K562 (cell line): Measurements from ENCODE around the gene RET. TPM values are rescaled to one million over a fixed set of nuclear protein-coding genes. Genes with fewer than 3 reads are reported as not detected.

Source experiments
- ATAC-seq: fragments of 200-7000 bp; cut with Tn5 transposase; 3 replicates; pipeline ENCODE4 v1.9.1; 2020; ENCODE audit warnings: moderate library complexity
- BruUV-seq: library from RNA; stranded (reverse); fragments of 400-500 nt; replicated peaks from 2 replicates; lab custom pipeline; 2021; lab: Mats Ljungman, UMichigan
- CTCF ChIA-PET: fragments of 300-600 bp; formaldehyde crosslinking; extraction: SDS; loops from one replicate; lab custom pipeline; 2021; ENCODE audit warnings: low intra/inter-chr PET ratio; lab: Yijun Ruan, JAX
- POLR2A ChIA-PET: fragments of 300-600, 350-650 bp; sonication (Branson Sonifier 250); formaldehyde crosslinking; extraction: SDS; loops from one replicate; lab custom pipeline; 2021; ENCODE audit warnings: antibody characterized with exemption, inconsistent platforms; lab: Yijun Ruan, JAX
- DNase-seq, 4 experiments: peaks; one replicate each; pipeline versions ENCODE4 v3.0.0 to v3.0.0-alpha.2; 2011 to 2018; ENCODE audit warnings: low spot score in 3 of 4, mixed read lengths in 3 of 4; ENCODE audit errors: extremely low read depth in 1 of 4
- FAIRE-seq: peaks from 2 replicates; lab custom pipeline; 2011; peaks lifted over from hg19 to GRCh38; lab: Jason Lieb, UNC
- H2AFZ ChIP-seq: 2 replicates; pipeline ENCODE4 v1.6.0; 2011; ENCODE audit warnings: low read depth, low read length, control low read depth, inconsistent platforms
- H3K27ac ChIP-seq: fragments of 200-600 bp; 3 replicates; pipeline ENCODE4 v1.8.0; 2011; ENCODE audit warnings: low read depth, mild to moderate bottlenecking, control low read depth, inconsistent platforms, low read length, moderate library complexity, mixed read lengths; ENCODE audit errors: extremely low read depth
- H3K27me3 ChIP-seq, 2 experiments: fragments of 300-600 bp in 1 of 2; 2 replicates in 1 of 2; 3 replicates in 1 of 2; pipeline versions ENCODE4 v1.6.0 to v1.8.0; 2011; ENCODE audit warnings: inconsistent platforms in 2 of 2, low read length in 2 of 2, mild to moderate bottlenecking in 1 of 2, mixed read lengths in 1 of 2, moderate library complexity in 1 of 2; ENCODE audit not compliant: control insufficient read depth in 2 of 2, insufficient read depth in 2 of 2
- H3K36me3 ChIP-seq: fragments of 300-600 bp; 3 replicates; pipeline ENCODE4 v1.8.0; 2011; ENCODE audit warnings: mild to moderate bottlenecking, low read length, inconsistent platforms; ENCODE audit not compliant: control insufficient read depth, insufficient read depth
- H3K4me1 ChIP-seq, 2 experiments: fragments of 200-600 bp in 1 of 2; replicated peaks in 1 of 2; 2 replicates in 1 of 2; 3 replicates in 1 of 2; pipeline versions ENCODE4 v1.5.1 to v1.8.0; 2011; ENCODE audit warnings: inconsistent platforms in 2 of 2, low read length in 2 of 2, mild to moderate bottlenecking in 1 of 2, mixed read lengths in 1 of 2, moderate library complexity in 1 of 2; ENCODE audit not compliant: control insufficient read depth in 2 of 2, insufficient read depth in 2 of 2
- H3K4me2 ChIP-seq: 2 replicates; pipeline ENCODE4 v1.6.1; 2011; ENCODE audit warnings: low read length, control low read depth, inconsistent platforms, mixed read lengths; ENCODE audit not compliant: insufficient read depth
- H3K4me3 ChIP-seq: fragments of 200-600 bp; sonication (generic), shearing (Covaris generic); 2 replicates; pipeline ENCODE4 v1.5.1; 2016; ENCODE audit warnings: control low read depth, inconsistent platforms
- H3K79me2 ChIP-seq: fragments of 200-600 bp; 3 replicates; pipeline ENCODE4 v1.8.0; 2011; ENCODE audit warnings: low read length, inconsistent platforms; ENCODE audit not compliant: control insufficient read depth, insufficient read depth
- H3K9ac ChIP-seq, 2 experiments: 2 replicates each; pipeline versions ENCODE4 v1.6.0 to v1.6.1; 2011; ENCODE audit warnings: low read depth in 2 of 2, low read length in 2 of 2, control low read depth in 1 of 2, inconsistent platforms in 1 of 2, mild to moderate bottlenecking in 1 of 2, mixed read lengths in 1 of 2; ENCODE audit not compliant: insufficient read depth in 1 of 2
- H3K9me1 ChIP-seq: one replicate; pipeline ENCODE4 v1.6.0; 2011; ENCODE audit warnings: inconsistent platforms, mild to moderate bottlenecking, low read length, moderate library complexity; ENCODE audit not compliant: control insufficient read depth, insufficient read depth
- H3K9me3 ChIP-seq: replicated peaks from 2 replicates; pipeline ENCODE4 v1.5.1; 2011; ENCODE audit warnings: low read depth, low read length, inconsistent platforms; ENCODE audit not compliant: control insufficient read depth, insufficient read depth
- H4K20me1 ChIP-seq: replicated peaks from 2 replicates; pipeline ENCODE4 v1.6.1; 2011; ENCODE audit warnings: low read length, inconsistent platforms, mixed read lengths; ENCODE audit not compliant: control insufficient read depth, insufficient read depth
- CREB5 ChIP-seq: fragments of 250-450 bp; sonication (Bioruptor Pico); IDR thresholded peaks from 2 replicates; pipeline ENCODE4 v1.5.0; 2020; ENCODE audit warnings: mild to moderate bottlenecking
- EGR1 ChIP-seq: fragments of 450-650 bp; conservative IDR thresholded peaks from 2 replicates; pipeline ENCODE4 v1.6.1; 2017; ENCODE audit warnings: mild to moderate bottlenecking
- MTA1 ChIP-seq: fragments of 450-650 bp; IDR thresholded peaks from 2 replicates; pipeline ENCODE4 v1.6.1; 2017; ENCODE audit warnings: borderline replicate concordance
- PRDM10 ChIP-seq: fragments of 450-650 bp; IDR thresholded peaks from 2 replicates; pipeline ENCODE4 v1.6.1; 2018; ENCODE audit not compliant: partially characterized antibody
- WGBS: fragments of 100-300 bp; shearing (Covaris generic); methylation state at CpG from one replicate; pipeline ENCODE4 v1.1.6; 2016; ENCODE audit warnings: low coverage, mixed read lengths; ENCODE audit not compliant: insufficient coverage; ENCODE audit errors: missing lambda C conversion rate; 5-methylcytosine and 5-hydroxymethylcytosine counted together
- in situ Hi-C: fragments of 300-500 bp; cut with MboI; formaldehyde crosslinking; loops from 4 replicates; pipeline ENCODE4 v1.15.0; 2018; ENCODE audit warnings: inconsistent platforms, mixed read lengths
- intact Hi-C: fragments of 100-400 bp; cut with micrococcal nuclease; formaldehyde crosslinking; loops from 2 replicates; pipeline ENCODE4 v1.14.2; 2022
- polyA plus RNA-seq, 8 experiments: library from polyadenylated mRNA; depleted of rRNA in 4 of 8; stranded (reverse) in 5 of 8; unstranded in 3 of 8; fragments of >200 nt; fragmentation: Nextera tagmentation in 2 of 8; fragmentation: Illumina TruSeq in 1 of 8; extraction: Ambion mirVana in 2 of 8; extraction: Trizol in 1 of 8; gene quantifications; 2 replicates each; pipeline versions ENCODE4 v1.2.1 to v1.2.3, GENCODE V29; 2011 to 2014; ENCODE audit warnings: inconsistent platforms in 1 of 8, missing spikeins in 1 of 8
- total RNA-seq, 7 experiments: library from RNA; depleted of rRNA in 6 of 7; stranded (reverse); fragments of >200 nt in 6 of 7; fragmentation: Illumina TruSeq in 2 of 7; extraction: Trizol in 2 of 7; gene quantifications; 2 replicates each; pipeline versions ENCODE4 v1.2.1 to v1.2.3, GENCODE V29; 2011 to 2021; ENCODE audit warnings: low replicate concordance in 1 of 7

The RET gene
- total and polyA plus RNA-seq, 9 of the 15 experiments (the other 6 are each of a cell fraction or from before 2014, with no cell fraction given), result 0.04 to 0.05 TPM; not detected in 7

GRCh38 chr10:43038783-43039623 lies 37.9 kb upstream of the RET start:
- ChIA-PET POLR2A (interaction anchor here (0.8 kb wide), 1 partner anchor 70 kb away, joined by 3 read pairs; no protein-coding TSS in a partner anchor), CTCF (no interaction called here)
- no peak for DNase-seq
- Histone ChIP-seq H3K36me3 (no peaks in the 10 kb centered on the region), H3K27me3 (peaks cover 0 to 6% of the 10 kb centered on the region in 2 experiments; a peak in 1 of 5 replicates), H3K4me3 (no peak overlapping the region), H3K4me2 (no peak overlapping the region), H3K79me2 (no peaks in the 10 kb centered on the region), H3K9me1 (peaks cover 2% of the 10 kb centered on the region), H4K20me1 (no peaks in the 10 kb centered on the region), H3K27ac (no peak overlapping the region), H3K9ac (no peak overlapping the region), H2AFZ (no peak overlapping the region), H3K9me3 (no peaks in the 10 kb centered on the region), H3K4me1 (no peaks in the 10 kb centered on the region)
- ATAC-seq, result no peak
- no peak for FAIRE-seq
- in situ Hi-C loops (no loop called here), intact Hi-C loops (no loop called here)
- WGBS, result under 1% methylated on average over 12 of the region's 15 CpGs
- BruUV-seq, result no TSS peak
- peak; percentile 52; the same call in 1 of the 2 replicates for TF ChIP-seq EGR1
- no peak for TF ChIP-seq MTA1
- peak; percentile 75 for TF ChIP-seq PRDM10
- no peak for TF ChIP-seq CREB5 (CRISPR knock-in tag)
